ENCODE results near the gene HOXC9.

Gene HOXC9

DNA sequence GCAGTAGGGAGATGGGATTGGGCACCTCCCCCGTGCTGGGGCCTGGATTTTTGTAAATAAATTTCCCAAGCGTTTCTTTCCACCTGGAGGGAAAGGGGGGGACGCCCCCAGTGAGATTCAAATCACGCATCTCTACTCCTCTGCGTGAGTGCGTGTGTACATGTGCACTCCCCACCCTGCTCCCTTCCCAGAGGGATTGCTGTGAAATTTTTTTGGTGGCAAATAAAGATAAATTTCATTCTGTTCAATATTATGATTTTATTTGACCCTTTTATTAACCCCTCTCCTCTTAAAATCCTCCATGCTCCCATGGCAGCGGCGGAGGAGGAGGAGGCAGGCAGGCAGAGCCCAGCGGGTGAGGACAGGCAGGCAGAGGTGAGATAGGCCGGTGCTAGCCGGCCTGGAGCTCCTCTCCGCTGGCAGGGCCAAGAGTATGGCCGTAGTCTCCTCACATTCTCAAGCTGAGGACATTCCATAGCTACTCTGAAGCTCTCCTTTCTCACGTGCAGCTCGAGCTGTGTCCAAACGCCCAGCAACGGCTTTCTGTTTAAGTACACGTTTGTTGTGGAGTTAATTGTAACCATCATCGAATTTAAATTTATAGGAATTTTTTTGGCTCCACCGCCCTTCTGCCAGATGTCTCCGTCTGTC lies 23.7 kb upstream of the HOXC9 start:
- DNase-seq (ENCODE audit: low read depth in 2 of 2), result no peak

DNA sequence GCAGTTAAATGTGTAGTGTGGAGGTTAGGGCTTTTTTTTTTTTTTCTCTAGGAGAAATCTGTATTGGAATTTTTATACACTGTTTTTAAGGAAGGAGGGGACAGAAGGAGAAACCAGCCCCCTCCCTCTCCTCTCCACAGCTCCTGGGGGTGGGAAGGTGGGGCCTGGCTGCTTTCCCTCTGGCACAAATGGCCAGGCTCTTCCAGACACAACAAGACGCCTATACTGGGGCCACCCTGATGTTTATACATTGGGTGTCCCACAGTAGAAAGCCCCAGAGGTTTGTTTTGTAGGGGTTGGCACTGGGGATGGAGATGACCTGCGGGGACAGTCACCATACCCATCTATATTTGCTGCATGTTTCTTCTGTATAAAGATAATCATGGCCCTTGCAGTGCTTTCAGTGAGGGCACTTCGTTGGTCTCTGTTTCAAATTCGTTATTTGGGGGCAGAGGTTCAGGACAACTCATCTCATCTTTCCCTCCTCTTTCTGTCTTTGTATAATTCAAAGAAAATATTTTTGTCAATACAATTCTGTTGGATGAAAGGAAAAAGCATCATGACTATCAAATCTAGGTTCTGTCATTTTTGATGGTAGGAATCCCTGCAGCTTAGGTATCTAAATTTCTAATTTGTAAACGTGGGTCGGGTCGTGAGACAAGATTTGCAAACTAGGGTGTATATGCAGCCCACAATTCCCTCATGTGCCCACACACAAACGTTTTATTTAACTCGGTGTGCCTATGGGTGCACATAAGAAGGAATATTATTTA lies 23.0 kb upstream of the HOXC9 start:
- DNase-seq (ENCODE audit: low read depth in 2 of 2), result no peak

DNA sequence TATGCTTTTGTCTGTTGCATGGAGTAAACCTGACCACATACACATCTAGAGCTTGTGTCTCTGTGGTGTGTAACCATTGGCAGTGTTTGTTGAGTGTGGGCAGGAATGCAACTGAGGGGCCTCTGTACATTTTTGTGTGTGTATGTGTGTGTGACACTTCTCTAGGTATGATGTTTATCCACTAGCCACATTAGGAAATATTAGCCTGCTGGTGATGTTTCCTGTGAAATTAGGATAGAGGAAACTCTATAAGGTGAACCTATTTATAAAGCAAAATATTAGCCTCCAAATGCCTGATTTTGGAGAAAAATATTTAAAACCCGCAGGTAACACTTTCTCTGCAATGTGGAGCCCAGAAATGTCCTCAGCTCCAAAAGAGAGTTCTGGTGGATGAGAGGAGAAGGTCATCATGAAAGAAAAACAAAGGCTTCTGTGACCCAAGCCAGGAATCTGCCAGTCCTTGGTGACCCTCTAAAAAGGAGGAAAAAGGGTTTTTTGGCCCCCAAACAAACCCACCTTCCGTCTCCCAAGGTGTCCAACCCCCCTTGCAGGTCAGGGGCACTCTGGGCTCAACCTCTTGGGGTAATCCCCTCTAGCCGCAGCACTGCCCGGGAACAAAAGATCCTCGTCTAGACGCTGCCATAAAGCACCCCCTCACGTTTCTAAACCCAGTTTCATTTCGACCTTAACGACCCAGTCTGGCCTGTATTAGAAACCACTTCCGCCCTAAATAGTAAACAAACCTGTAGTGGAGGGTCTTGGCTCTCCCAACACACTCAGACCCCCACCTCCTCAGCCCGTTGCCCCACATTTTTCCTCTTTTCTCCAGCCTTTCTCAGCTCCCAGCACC lies 22.1 kb upstream of the HOXC9 start:
- no peak for DNase-seq (ENCODE audit: low read depth in 2 of 2)

DNA sequence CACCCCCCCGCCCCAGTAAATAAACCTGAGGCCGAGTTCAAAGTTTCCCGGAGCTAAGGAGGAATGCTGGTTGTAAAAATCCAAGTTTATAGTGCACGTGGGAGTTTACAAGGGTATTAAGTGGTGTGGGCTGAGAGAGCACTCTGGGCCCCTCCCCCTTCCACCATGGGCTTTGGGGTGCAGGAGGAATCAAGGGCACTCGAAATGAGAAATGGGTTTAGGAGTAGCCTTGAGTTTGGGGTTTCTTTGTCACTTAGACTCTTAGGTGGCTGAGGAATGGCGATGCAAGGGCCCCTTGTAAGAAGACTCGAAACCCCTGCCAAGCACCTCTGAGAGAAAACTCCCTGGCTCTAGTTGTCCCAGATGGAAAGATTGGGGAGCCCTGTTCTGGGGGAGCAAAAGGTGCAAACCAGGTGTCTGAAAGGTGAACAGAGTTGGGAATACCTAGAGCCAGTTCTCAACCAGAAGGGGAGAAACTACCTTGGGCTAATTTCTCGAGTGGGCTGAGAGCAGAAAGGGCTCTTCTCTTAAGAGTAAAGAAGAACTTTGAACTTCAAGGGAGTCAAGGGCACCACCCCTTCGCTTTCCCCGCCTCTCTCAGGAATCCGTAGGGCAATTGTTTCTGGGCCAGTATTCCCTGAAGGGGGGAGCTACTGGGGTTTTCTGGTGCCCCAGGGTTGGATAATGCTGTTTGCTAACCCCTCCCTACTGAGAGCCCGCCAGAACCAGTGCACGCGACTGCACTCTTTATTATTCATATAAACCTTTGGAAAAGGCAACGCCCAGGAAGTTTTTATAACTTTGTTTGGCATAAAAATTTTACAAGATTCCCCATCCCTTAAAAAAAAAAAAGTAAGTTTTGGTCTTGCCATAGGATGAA lies 21.2 kb upstream of the HOXC9 start:
- no peak for DNase-seq (ENCODE audit: low read depth in 2 of 2)

DNA sequence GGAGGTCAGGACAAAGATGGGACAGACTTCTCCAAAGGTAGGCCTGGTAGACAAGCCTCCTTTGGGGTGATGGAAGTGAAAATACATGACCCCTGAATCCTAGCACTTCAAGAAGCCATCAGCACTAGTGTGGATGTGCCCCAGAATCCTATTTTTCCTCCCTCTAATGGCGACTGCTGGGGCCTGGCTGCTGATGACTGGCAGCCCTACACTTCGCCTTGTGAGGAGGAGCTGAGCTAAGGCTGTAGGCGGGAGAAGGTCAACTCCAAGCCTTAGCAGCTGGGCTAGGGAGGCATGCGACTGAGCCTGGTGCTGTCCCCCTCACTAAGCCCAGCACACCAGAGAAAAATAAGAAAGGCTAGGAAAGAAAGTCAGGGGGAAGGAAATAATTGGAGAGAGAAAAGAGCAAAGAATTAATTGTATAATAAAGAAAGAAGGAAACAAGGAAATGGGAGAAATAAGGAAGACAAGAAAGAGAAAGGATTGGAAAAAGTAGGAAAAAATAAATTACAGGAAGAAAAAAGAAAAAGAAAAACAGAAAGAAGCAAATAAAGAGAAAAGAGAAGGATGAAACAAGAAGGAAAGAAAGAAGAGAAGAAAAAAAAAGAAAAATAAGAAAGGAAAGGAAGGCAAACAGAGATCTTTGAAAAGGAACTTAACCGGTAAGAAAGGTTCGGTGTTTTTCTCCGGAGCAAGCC lies 19.7 kb upstream of the HOXC9 start:
- no peak for DNase-seq (ENCODE audit: low read depth in 2 of 2)

DNA sequence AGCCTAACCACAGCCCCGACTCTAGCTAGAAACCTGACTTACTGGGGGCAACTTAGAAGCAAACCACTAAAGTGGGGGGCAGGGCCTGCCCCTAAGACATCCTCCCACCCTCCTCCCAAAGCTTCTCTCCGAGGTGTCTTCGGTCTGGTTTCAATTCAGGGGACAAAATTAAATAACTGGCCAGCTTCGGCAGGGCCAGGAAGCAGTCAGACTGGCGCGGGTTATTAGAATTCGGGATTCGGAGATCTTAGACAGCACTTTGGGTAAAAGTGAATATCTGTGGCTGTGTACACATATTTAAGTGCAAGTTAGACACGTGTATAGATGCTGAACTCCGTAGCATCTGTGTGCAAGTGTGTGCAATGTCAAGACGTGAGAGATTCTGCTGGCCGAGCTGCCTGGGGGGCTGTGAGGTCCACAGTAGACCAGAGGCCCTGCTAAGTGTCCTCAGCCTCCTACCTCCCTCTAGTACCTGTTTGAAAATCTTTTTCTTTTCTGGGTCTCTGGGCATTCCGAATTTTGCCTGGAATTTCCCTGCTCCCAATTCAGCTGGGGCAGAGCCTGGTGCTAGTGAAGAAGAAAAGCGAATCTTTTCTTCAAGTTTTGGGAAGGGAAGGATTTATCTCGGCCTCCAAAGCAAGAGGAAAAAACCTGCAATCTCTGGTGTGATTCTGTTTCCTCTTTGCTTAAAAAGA lies 19.0 kb upstream of the HOXC9 start:
- DNase-seq (ENCODE audit: low read depth in 2 of 2), result no peak

DNA sequence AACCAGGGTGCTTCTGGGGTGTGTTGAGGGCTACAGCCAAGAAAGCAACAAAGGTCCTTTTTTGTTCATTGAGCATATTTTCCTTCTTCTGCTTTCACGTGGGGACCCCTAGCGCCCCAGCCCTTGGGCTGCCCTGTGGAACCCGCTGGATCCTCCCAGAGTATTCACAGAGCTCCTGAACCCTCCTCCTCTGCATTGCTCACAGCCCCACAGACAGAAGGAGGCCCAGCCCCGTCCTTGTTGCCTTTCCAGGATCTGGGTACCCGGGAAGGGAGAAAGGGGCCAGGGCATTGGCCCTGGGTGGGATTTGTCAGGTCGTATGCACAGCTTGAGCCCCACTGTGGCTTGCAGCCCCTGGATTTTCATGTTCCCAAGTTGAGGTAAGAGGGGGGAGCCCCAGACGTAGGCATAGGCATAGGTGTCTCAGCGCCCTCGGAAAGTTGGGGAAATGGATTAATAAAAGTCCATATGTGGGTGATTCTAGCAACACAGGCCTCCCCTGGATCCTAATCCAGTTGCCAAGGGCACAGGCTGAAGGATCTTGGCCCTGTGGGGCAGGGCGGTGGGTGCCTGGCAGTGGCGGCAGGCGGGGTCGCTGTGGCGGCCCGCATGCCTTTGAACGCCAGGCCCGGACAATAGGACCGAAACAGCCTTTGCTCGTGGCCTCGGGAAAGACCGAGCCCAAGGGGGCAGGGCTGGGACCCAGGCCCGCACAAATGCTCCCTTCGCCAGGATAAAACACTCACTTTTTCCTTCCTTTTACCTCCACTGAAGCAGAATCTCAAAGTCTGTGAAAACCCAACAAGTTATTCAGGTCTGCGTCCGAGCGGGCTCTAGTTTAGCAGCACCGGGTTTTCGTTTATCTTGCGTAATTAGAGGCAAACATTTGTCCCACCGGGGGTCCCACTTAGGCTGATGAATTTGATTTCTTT lies 18.1 kb upstream of the HOXC9 start:
- DNase-seq (ENCODE audit: low read depth in 2 of 2), result no peak

DNA sequence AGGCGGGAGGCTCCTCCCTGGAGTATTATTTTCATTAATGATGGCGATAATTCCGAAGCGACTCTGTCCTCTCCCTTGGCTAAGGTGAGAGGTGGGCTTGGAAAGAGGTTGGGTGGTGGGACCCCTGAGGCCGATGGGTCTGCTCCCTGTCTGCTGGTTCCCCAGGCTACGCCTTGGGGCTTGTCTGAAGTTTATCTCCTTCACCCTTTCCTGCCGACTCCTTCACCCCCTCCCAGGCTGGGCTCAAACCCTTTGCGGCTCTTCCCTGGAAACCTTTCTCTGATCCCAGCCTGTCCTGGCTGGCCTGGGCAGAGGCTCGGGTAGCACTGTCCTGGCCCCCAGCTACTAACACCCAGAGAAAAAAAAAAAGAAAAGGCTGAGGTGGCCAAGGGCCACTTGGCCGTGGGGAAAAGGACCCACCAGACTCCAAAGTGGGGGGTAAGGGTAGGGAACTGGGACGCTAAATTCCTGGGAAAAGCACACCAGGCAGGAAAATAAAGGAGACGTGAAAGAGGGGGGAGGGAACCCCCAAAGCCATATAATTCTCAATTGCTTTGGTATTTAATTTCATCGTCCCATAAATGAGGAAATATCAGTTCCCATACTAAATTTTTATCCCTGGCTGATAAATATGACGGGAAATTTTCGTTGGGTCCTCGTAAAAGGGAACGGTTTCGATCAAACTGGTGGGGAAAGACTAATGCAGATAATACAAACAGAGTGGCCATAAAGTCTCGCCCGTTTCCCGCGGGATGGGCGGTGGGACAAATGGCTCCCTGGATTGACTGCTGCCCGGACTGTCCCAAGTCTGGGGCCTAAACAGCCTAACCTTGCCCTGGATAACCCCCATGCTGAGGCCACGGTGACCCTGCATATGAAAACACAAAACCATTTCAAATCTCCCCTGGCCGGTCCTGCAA lies 17.1 kb upstream of the HOXC9 start:
- no peak for DNase-seq (ENCODE audit: low read depth in 2 of 2)

DNA sequence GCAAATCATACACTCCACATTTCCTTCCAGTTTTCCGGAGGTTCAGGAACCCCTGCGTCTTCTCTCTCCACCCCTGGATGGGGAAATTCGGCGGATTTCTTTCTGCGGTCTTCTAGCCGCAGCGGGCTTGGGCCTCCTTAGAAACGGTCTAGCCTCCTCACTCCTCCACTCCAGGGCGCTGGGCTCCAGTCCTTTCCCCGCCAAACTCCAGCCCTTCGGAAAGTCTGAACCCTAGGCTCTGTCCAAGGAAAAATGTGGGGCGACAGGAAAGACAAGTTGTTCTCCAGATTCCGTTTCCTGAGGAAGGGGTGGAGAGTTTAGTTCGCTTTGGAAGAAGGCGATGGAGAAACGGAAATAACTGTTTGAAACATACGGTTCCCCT lies 16.4 kb upstream of the HOXC9 start:
- DNase-seq (ENCODE audit: low read depth in 2 of 2), result no peak

DNA sequence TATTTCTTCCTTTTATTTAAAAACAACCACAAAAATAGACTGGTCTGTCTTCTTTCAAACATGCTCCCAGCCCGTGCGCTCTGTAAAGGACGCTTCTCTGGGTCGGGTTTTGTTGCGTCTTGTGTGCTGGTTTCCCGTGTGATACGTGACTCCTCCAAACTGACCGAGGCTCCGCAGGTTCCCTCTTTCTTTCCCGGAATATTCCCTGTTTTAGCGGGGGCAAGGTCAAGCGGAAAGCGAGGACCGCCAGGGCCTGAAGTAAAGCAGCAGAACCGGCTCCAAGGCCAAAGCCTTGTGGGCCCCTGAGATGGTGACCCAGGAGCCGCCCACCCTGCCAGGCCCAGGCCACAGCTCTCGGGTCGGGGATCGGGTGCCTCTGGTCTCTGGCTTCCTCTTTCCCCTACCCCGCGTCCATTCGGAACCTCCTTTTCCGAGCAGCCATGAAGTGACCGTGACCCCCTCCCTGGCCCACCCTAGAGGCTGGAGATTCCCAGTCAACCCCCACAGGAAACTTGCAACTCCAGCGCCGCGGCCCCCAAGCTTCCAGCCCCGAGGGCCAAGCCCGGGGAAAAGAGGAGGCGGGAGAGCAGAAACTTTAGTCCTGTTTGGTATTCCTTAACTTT lies 15.9 kb upstream of the HOXC9 start:
- DNase-seq (ENCODE audit: low read depth in 2 of 2), result no peak

DNA sequence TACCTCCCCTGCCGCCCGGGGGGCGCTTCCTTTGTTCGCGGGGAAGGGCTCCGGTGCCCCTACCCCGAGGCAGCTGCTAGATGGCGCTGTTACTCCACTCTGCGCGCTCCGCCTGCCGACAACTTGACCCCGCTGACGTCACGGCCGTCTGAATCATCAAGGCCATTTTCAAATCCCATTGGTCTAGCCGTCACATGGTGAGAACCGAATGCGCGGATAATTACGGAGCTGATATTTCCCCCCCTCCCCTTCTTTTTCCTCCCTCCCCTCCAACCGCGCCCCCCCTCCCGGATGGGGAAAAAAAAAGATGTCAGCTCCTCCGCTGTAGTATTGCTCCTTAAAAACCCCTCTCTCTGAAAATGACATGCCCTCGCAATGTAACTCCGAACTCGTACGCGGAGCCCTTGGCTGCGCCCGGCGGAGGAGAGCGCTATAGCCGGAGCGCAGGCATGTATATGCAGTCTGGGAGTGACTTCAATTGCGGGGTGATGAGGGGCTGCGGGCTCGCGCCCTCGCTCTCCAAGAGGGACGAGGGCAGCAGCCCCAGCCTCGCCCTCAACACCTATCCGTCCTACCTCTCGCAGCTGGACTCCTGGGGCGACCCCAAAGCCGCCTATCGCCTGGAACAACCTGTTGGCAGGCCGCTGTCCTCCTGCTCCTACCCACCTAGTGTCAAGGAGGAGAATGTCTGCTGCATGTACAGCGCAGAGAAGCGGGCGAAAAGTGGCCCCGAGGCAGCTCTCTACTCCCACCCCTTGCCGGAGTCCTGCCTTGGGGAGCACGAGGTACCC lies 14.9 kb upstream of the HOXC9 start, which contains the start of gene HOXC10:
TSS of gene HOXC10 (plus strand) at position 246 of the 791 bp plus-strand sequence. CDS start at position 360, 114 bp downstream.
- DNase-seq (ENCODE audit: low read depth in 2 of 2), result peak; percentile 68 to 77

DNA sequence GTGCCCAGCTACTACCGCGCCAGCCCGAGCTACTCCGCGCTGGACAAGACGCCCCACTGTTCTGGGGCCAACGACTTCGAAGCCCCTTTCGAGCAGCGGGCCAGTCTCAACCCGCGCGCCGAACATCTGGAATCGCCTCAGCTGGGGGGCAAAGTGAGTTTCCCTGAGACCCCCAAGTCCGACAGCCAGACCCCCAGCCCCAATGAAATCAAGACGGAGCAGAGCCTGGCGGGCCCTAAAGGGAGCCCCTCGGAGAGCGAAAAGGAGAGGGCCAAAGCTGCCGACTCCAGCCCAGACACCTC lies 14.3 kb upstream of the HOXC9 start:
- DNase-seq (ENCODE audit: low read depth in 2 of 2), result no peak

DNA sequence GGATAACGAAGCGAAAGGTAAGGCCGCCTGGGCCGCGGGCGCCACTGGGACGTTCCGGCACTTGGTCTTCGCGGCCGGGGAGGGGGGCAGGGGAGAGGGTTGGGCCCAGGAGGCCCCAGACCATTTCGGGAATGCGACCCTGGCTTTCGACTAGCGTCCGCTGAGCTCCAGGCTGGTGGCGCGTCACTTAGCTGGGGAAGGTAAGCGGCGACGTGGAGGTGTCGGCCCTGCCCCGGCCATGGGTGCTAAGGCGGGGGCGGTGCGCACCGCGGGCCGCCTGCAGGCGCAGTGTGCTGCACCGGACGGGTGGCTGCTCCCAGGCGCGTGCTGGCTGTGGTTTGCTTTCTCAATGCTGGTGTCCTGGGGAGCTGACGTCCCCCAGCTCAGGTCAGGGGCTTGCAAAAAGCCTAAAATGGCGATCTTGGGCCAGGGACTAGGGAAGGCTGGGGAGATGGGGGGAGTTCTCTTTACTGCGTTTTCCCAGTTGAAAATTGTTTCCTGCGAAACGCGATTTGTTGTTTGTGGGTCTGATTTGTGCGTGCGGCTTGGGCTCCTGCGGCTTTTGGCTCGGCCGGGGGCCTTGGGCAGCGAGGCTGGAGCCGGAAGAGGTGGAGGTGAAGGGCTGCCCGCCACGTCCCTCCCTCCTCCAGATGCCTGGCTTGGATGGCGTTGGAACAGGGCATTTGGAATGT lies 13.8 kb upstream of the HOXC9 start:
- DNase-seq (ENCODE audit: low read depth in 2 of 2), result no peak

DNA sequence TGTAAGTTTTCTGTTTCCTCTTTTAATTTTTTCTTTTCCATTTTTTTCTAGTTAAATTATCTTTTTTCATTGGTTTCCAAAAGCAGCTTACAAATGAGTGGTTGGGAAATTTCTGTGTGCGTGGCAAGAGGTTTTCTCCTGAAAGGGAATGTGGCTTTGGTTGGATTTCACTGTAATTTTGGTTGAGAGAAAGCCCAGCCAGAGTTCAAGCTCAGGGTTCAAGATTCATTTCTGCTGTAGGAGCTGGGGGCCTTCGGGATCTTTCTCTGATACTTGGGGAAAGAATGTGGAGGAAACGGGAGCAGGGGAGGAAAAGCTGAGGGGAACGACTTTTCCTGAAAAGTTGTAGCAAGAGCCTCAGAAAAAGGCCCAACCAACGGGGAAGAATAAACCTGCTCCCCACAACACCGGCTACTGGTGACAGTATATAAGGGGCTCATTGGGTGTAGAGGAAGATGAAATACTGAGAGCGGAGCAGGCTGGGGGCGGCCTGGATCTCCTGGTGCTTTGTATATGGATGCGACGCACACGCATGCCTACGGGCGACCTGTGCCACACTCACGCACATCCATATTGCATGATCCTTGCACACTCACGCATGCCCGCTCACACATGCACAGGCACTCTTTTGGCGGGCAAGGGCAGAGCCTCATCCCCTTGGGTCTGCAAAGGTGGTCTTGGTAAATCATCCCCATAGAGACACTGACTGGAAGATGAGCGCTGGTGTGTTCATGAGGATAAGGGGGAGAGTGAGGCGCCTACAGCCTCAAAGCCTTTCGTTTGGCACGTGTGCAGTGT lies 13.1 kb upstream of the HOXC9 start:
- DNase-seq (ENCODE audit: low read depth in 2 of 2), result no peak

DNA sequence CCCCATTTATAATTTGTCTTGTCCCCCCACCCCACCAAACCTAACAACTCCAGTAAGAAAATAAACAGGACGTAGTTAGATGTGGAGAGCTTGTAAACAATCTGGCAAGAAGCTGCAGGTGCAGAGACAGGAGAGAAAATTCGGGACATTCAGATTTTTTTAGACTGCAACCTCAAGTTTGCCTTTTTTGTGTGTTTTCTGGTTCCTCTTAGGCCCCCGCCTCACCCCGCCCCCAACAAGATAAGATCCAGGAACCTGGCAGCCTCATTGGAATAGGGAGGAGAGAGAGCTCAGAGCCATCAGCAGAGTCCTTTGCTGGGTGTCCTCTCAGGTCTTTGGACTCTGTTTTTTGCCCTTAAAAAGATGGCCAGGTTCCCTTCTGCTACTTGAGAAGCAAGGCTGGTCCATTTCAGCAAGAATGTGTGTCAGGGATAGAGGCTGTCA lies 12.2 kb upstream of the HOXC9 start:
- DNase-seq (ENCODE audit: low read depth in 2 of 2), result no peak
